HL-60 (cell line): ENCODE data around the gene FAM83B.

ENCODE experiments used
- CTCF ChIP-seq: IDR thresholded peaks from one replicate; pipeline ENCODE4 v1.5.1; 2011; ENCODE audit warnings: low read length, control low read depth, inconsistent platforms; ENCODE audit not compliant: insufficient read depth
- GABPA ChIP-seq: IDR thresholded peaks from 2 replicates; pipeline ENCODE4 v1.6.1; 2012; ENCODE audit warnings: low read depth
- POLR2AphosphoS5 ChIP-seq: IDR thresholded peaks from 2 replicates; pipeline ENCODE4 v1.6.1; 2012; ENCODE audit warnings: low read depth

- TF ChIP-seq POLR2AphosphoS5 (no peak), CTCF (no peak), GABPA (no peak)
Measured at GRCh38 chr6:54875539-54875938, 29.0 kb downstream of the FAM83B start.
